GM21367 (cell line): ENCODE measurements around the gene BDH1.

Source experiments
- ATAC-seq: cut with Tn5 transposase; IDR thresholded peaks from one replicate; pipeline ENCODE4 v1.9.1; 2021; ENCODE audit not compliant: unreplicated experiment

Gene BDH1

DNA sequence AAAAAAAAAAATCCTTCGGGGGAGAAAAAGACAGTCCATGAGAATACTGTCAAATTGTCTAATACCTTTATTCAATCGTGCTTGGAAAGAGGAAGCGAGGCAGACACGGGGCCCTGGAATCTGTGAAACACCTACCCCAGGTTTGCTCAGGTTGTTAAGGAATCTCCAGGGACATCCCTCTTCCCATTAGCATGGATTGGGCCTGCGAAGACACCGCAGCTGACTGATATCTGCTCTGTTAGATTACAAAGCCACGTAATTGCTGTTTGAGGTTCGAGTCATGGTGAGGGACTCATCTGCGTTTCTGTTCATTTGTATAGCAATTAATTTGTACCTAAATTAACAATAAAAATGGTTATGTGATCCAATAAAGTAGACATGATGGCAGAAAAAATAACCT is 91.0 kb downstream of the BDH1 start:
- no peak for ATAC-seq

- ATAC-seq = no peak
These were observed 92.5 kb downstream of the BDH1 start for GRCh38 chr3:197463279-197463678.

- no peak for ATAC-seq
These were observed 93.0 kb downstream of the BDH1 start for GRCh38 chr3:197462808-197463207.

DNA sequence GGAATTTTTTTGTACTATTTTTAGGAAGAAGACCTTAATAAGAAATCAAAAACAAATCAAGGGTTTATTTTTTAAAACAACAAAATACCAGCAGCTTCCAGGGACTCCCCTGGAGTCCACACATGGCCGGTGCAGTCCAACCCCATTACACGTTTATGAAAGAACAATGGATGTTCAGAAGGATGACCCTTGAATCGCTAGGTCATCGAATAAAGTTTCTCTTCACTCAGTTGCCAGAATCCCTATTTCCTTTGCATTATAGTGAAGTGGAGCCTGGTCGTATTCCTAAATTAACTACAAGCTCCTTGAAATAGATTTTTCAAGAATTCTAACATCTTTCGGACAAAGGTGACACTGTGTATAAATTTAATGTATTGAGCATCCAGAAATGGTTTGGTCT is 95.1 kb downstream of the BDH1 start:
- ATAC-seq = no peak

DNA sequence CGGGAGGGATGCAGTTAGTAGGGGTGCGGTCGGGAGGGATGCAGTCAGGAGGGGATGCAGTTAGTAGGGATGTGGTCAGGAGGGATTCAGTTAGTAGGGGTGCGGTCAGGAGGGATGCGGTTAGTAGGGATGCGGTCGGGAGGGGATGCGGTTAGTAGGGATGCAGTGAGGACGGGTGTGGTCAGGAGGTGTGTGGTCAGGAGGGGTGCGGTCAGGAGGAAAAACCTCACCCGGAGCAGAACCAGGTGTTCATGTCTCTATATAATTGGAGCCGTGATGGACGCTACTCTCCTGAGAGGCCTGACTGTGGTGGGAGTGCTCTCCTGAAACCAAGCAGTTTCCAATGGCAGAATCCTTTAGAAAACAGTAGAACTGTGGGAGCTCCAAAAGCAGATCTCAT is 95.8 kb downstream of the BDH1 start:
- ATAC-seq = no peak
